ACHN (cell line): ENCODE measurements around the gene CCDC88A.

Experiments
- DNase-seq: peaks from one replicate; pipeline ENCODE4 v3.0.0-alpha.2; 2015
- in situ Hi-C: cut with HindIII; loops from 2 replicates; pipeline ENCODE4 v1.10.0; 2017; ENCODE audit warnings: low sequenced_read_pairs, low pct_ligation_motif_present, low pct_unique_long_range_greater_than_20kb

CCDC88A gene

GRCh38 chr2:55425431-55425831, 5.8 kb upstream of the CCDC88A start:
- in situ Hi-C loops, result no loop called here

DNA sequence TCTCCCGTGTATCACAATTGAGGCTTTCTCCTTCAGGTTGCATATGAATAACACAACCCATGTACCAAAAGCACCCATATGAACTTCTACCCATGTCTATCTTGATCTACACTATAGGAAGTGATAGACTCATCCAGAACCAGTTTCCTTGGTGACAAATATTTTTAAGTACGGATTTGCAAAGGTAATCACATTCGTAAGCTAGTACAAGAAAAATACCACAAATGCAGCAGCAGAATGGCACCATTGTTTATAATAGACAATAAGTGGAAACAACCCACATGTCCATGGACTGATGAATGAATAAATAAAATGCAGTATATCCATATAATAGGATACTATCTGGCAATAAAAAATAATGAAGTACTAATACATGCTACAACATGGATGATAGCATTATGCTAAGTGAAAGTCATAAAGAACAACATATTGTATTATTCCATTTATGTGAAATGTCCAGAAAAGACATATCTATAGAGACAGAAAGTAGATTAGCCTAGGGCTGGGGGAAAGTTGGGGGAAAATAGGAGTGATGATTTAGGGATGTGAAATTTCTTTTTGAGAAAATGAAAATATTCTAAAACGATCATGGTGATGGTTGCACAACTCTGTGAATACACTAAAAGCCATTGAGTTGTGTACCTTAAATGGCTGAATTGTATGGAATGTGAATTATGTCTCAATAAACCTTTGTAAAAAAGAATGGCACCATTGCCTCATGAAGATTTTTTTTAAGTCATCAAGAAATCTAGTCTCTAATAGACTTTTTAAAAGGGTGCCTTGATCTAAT, 3.4 kb upstream of the CCDC88A start:
- in situ Hi-C loops, result no loop called here
- DNase-seq, result no peak

More at GRCh38 chr2:55425431-55425831, 5.8 kb upstream of the CCDC88A start:
- peak; percentile 41 for DNase-seq

DNA sequence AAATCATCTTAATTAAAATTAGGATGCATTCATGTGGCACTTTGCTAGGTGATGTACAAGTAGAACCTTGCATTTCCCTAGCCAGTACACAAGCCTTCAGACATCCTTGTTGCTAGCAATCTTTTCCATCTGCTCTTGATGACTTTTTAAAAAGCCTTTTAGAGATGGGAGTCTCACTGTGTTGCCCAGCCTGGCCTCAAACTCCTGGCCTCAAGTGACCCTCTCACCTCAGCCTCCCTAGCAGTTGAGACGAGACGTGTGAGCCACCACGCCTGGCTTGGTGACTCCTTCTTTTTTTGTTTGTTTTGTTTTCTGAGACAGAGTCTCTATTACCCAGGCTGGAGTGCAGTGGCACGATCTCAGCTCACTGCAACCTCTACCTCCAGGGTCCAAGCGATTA, 1.7 kb upstream of the CCDC88A start:
- in situ Hi-C loops, result no loop called here

GRCh38 chr2:55420871-55421270, 1.2 kb upstream of the CCDC88A start:
- no peak for DNase-seq
- in situ Hi-C loops, result no loop called here

More for the DNA sequence above, 1.7 kb upstream of the CCDC88A start:
- no peak for DNase-seq

- DNase-seq, result no peak
- in situ Hi-C loops, result no loop called here
These were observed 726 bp upstream of the CCDC88A start for GRCh38 chr2:55420439-55420725.

DNA sequence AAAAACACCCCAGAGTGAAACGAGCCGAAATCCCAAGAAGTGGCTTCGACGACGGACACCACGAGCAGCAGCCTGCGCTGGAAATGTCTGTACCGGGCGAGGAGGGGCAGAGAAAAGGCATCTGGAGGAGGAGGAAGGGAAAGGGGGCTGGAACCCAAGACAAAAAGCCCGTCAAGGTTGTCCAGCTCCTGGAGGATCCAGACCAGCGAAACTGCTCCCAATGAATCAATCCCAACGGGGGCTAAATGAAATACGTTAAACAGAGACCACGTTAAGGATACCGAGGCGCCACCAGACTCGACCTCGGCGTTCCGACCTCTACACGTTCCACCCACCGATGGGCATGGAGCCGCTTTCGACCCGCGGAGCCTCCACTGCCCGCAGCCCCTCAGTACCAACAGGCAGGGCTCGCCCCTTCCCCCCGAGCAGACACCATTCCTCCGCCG, 400 bp downstream of the CCDC88A start:
- DNase-seq, result peak; percentile 59
- in situ Hi-C loops, result no loop called here

DNA sequence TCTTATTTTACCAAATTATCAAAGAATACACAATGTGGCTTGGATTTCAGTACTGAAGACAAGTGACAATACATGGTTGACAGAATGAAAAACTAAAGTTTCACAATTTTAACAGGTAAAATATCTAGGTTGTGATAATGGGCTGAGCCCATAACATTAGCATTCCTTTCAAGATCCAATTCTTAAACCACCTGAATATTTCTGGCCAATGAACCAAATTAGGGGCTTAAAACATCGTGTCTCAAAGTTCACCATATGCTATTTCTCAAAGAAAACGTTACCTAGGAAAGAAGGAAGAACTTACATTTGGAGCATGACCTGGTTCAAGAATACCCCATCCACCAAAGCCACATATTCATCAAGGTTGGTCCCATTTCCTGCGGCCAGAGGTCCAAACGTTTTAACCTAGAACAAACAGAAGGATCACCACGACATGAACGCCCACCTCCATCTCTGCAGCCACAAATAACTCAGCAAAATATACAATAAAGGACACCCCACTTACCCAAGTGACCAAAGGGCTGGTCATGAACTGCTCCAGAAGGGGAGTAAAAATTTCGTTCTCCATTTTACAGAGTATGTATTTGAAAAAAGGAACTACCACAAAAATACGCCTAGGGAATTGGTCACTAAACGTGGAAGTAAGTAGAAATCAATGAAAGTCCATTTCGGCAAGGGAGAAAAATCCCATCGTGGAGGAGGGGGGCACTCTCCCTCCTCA, 984 bp downstream of the CCDC88A start:
- in situ Hi-C loops, result no loop called here
- DNase-seq, result peak; percentile 32

DNA sequence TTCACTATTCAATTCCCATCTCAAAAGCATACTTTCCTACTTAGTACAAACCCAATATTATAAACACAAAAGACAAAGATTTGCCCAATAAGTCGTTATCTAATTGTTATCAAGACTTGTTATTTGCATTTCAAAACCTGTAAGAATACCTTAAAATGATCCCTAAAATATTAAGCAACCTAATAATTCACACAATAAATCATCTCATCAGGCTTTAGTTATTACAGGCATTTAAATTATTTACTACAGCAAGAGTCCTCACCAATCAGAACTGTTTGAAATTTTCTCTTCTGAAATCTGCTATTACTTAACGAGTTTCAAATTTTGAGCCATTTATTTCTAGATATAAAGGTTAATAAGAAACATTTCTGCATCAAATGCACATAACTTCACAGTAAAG, 1.6 kb downstream of the CCDC88A start:
- DNase-seq, result peak; percentile 22
- in situ Hi-C loops, result no loop called here

DNA sequence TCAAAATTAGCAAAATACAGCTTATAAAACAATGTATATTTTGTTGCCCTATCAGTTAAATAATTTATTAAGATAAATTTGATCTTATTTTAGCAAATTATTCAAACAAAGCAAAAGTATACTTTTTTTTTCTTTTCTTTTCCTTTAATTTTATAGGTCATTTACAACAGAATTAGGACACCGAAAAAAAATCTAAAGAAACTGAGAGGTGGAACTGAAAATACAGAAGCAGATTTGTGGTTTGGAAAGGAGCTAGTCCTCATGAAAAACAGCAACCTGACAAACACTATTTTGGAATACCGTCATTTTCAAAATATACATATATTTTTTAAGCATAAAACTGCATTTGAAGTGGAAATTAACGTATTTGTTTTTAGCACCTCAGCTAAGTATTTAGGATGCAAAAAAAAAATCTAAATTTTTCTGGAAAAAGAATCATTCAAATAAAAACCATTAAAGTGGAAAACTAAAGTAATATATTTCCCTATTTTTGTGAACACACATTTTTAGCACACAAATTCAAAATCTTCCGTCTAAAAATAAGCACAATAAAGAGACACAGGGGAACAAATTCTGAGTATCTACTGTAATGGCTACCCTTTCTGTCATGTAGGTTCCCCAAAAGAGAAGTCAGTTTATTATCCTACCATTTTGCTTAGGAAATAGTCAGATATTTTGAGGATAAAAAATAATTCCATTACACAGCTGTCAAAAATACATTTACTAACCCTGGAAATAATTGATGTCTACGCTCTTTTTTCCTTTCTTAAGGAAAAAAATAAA, 2.7 kb downstream of the CCDC88A start:
- DNase-seq, result no peak
- in situ Hi-C loops, result no loop called here

- in situ Hi-C loops, result no loop called here
- DNase-seq, result peak; percentile 7
These were observed 4.4 kb downstream of the CCDC88A start for GRCh38 chr2:55415300-55415699.

DNA sequence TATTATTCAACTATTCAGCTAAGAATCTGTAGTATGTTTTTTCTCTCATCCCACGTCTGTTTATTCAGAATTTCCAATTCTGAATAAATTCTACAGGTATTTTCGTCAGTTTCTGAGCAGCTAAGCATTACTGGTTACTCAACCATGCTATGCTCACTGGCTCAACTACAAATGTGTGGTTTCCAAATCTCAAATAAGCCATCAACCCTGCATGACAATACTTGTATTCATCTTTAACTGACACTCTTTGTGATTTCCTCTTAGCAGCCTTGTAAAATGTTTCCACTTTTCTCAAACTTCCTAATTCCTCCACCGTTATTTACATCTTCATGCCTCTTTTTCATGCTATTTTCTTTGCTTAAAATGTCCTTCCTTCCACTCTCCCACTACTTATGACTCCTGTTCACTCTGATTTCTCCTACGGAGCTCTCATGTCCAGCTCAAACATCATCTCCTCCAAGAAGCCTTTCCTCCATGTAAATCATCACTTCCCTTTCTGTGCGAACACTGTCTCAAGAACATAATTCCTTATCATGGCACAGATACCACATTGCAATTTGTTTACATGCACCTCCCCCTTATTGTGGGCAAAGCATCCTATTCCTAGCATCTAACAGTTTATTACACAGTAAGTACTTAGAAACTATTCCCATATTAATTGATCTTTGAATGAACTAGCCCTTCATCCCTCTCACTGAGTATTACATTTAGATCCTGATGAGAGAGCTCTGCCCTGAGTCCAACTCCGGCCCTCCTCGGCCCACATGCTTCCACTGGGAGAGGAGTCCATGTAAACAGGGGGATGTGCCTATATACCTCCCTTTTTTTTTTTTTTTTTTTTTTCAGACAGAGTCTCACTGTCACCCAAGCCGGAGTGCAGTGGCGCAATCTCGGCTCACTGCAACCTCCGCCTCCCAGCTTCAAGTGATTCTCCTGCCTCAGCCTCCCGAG, 10.5 kb downstream of the CCDC88A start:
- peak; percentile 12 for DNase-seq

DNA sequence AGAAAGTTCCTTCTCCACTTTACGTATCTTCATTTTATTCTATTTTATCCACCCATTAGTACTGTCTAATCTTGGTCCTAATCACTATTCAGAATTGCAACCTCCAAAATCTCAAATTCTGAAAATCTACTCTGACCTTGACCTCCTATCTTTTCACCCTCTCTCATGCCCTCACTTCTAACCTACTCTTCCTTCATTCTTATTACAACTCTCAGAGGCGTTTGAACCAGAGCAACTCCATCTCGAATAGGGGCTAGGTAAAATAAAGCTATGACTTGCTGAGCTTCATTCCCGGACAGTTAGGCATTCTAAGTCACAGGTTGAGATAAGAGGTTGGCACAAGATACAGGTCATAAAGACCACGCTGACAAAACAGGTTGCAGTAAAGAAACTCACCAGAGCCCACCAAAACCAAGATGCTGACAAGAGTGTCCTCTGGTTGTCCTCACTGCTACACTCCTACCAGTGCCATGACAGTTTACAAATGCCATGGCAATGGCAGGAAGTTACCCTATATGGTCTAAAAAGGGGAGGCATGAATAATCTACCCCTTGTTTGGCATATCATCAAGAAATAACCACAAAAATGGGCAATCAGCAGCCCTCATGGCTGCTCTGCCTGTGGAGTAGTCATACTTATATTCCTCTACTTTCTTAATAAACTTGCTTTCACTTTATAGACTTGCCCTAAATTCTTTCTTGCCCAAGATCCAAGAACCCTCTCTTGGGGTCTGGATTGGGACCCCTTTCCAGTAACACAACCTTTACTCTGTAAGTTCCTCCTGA, 11.4 kb downstream of the CCDC88A start:
- in situ Hi-C loops, result no loop called here
- DNase-seq, result peak; percentile 37

More for the DNA sequence above, 10.5 kb downstream of the CCDC88A start:
- in situ Hi-C loops, result no loop called here

GRCh38 chr2:55405116-55405515, 14.5 kb downstream of the CCDC88A start:
- in situ Hi-C loops, result no loop called here
- DNase-seq, result no peak

DNA sequence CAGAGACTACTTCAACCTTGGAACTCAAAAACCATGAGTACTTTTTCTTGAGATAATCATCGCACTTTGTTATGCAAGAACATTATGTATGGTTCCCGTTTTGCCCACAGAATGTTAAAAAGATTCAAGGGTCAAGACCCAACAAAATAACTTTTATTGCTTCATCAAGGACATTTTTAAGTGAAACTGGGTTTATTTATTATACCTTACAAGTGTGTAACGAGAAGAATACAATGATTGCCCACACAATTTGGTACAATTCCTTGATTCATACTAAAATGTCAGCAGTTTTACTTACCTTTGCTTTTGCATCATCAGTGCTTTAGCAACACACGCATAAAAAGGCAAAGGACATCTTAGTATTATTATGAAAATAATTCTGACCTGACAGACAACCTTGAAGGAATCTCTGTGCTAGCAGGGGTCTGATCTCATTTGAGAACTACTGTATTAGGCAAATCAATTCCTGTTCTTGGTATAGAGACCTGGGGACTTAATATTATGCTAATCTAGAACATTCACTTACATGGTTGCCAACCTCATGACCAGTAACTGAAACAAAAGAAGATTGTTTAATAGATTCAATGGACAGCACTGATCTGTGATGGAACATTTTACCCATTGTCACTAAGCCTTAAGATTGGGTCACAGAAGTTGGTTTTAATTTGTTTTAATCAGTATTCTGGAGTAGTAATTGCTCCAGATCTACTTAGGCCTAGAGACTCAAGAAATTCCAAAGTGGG, 16.2 kb downstream of the CCDC88A start:
- no peak for DNase-seq
- in situ Hi-C loops, result no loop called here

DNA sequence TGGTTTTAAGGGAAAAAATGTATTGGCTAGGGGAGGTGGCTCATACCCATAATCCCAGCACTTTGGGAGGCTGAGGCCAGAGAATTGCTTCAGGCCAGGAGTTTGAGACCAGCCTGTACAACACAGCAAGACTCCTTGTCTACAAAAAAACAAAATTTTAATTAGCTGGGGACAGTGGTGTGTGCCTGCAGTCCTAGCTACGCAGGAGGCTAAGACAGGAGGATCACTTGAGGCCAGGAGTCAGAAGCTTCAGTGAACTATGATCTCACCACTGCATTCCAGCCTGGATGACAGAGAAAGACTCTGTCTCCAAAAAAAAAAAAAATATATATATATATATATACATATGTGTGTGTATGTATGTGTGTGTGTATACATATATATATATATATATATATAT, 18.5 kb downstream of the CCDC88A start:
- in situ Hi-C loops, result no loop called here

DNA sequence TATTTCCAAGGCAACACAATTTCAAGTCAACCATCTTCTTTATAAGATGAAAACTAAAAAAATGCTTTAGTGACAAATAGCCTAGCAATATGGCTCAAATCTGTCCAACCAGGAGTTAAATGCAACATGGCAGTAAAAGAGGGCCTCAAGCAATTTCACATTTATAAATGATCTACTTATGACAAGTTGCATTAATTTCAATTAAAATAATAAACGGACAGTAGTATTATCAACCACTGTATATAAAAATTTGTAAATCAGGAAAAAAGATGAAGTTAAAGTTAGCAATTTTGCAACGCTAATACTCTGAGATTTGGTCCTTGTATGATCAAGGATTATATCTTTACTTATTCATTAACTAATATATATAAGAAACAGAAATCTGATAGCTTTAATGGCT, 19.3 kb downstream of the CCDC88A start:
- in situ Hi-C loops, result no loop called here
- DNase-seq, result no peak

More for the DNA sequence above, 18.5 kb downstream of the CCDC88A start:
- DNase-seq, result no peak

DNA sequence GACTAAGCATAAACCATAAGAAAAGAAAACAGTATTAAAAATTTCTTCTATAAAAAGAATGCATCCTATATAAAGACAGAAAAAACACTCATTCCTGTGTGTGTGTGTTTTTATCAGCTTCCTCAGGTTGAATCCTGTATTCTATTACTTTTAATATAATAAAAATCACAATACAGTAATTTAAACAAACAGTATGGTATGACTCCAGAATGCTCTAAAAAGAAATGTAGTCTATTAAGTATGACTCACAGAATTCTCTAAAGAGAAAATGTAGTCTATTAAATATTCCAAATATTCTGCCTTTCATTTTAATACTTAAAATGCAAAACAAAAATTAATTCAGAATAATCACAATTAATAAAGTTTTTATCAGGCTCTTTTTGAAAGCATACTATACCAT, 19.8 kb downstream of the CCDC88A start:
- DNase-seq, result no peak
- in situ Hi-C loops, result no loop called here
